GM21390 (cell line): ENCODE results near the gene HNRNPC.
"Not testable (repeated sequence)": the region's sequence is repeated elsewhere in the genome, so short reads cannot be mapped to it uniquely, and the experiment has no call there.

ENCODE experiments used
- ATAC-seq: cut with Tn5 transposase; IDR thresholded peaks from one replicate; pipeline ENCODE4 v1.9.1; 2021; ENCODE audit not compliant: unreplicated experiment

HNRNPC gene

GRCh38 chr14:21248338-21248737, 20.9 kb downstream of the HNRNPC start:
- no peak for ATAC-seq

GRCh38 chr14:21245813-21246212, 23.4 kb downstream of the HNRNPC start:
- no peak for ATAC-seq

- ATAC-seq: no peak
These were observed 24.7 kb downstream of the HNRNPC start for GRCh38 chr14:21244544-21244943.

- ATAC-seq: no peak
These were observed 27.9 kb downstream of the HNRNPC start for GRCh38 chr14:21241218-21241819.

- ATAC-seq: no peak
These were observed 28.8 kb downstream of the HNRNPC start for GRCh38 chr14:21240417-21240816.

- ATAC-seq: no peak
These were observed 30.3 kb downstream of the HNRNPC start for GRCh38 chr14:21238823-21239518.

GRCh38 chr14:21236948-21237797, 32.1 kb downstream of the HNRNPC start:
- ATAC-seq: no peak

GRCh38 chr14:21234112-21234511, 35.1 kb downstream of the HNRNPC start:
- no peak for ATAC-seq

- no peak for ATAC-seq
These were observed 35.7 kb downstream of the HNRNPC start for GRCh38 chr14:21233457-21234076.

- ATAC-seq: no peak
These were observed 38.1 kb downstream of the HNRNPC start for GRCh38 chr14:21231020-21231652.

- ATAC-seq: no peak
These were observed 39.4 kb downstream of the HNRNPC start for GRCh38 chr14:21229821-21230220.

GRCh38 chr14:21227981-21228380, 41.3 kb downstream of the HNRNPC start:
- no peak for ATAC-seq

- ATAC-seq: no peak
These were observed 42.1 kb downstream of the HNRNPC start for GRCh38 chr14:21227150-21227549.

GRCh38 chr14:21226467-21226866, 42.8 kb downstream of the HNRNPC start:
- no peak for ATAC-seq

GRCh38 chr14:21225164-21225563, 44.1 kb downstream of the HNRNPC start:
- not testable (repeated sequence) for ATAC-seq

- ATAC-seq: no peak
These were observed 48.3 kb downstream of the HNRNPC start for GRCh38 chr14:21220874-21221477.

- ATAC-seq: no peak
These were observed 49.6 kb downstream of the HNRNPC start for GRCh38 chr14:21219561-21220111.

GRCh38 chr14:21219120-21219519, 50.1 kb downstream of the HNRNPC start:
- no peak for ATAC-seq

- ATAC-seq: no peak
These were observed 53.4 kb downstream of the HNRNPC start for GRCh38 chr14:21215879-21216251.

GRCh38 chr14:21215130-21215878, 53.9 kb downstream of the HNRNPC start:
- ATAC-seq: no peak
